HG02588 (cell line): Measurements from ENCODE around the gene DEAF1.
"Not testable (repeated sequence)": the region's sequence is repeated elsewhere in the genome, so short reads cannot be mapped to it uniquely, and the experiment has no call there.

Experiments
- ATAC-seq: cut with Tn5 transposase; IDR thresholded peaks from one replicate; pipeline ENCODE4 v1.9.1; 2021; ENCODE audit warnings: mild to moderate bottlenecking, moderate library complexity; ENCODE audit not compliant: unreplicated experiment

Gene DEAF1

DNA sequence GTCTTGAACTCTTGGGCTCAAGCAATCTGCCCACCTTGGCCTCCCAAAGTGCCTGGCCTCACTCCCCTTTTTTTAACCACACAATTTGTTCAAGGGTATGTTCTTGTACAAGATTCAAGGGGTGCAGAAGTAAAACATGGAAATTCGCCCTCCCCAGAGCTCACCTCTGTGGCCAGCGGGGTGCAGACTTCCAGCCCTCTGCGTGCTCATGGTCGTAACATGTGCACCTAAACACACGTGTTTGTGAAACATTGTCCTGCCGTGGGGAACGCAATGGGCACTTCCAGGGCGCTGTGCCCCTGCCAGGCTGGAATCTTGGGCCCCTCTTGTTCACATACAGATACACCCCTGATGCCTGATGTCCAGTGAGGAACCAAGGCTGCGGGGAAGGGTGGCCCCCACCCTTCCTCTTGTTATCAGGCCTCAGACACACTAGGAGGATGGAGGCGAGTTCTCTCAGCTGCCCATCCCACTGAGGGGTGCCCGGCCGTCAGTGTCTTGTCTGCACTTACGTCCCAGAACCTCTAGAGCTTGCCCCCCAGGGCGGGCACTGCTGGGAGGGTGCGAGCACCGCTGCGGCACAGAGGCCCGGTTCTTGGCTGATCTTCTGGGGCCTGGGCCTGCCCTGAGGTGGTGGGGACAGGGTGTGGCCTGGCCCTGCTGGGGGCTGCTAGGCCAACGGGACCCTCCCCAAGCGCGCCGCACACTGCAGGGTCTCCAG lies 6.9 kb upstream of the DEAF1 start:
- no peak for ATAC-seq

DNA sequence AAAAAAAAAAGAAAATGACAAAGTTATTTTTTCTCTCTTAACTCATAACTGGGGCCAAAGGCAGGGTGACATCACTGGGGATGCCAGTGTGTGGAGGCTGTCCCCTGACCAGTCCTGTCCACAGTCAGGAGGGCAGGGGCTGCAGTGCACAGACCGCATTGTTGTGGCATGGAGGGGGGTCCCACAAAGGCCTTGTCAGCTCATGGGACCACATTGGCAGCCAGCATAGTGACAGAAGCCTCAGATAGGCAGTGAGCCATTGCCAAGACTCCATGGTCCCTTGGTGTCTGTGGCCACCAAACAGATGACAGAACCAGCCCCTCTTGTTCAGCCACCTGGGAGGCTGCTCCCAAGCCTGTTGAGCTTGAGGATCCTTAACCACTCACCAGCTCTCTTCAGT lies 4.7 kb upstream of the DEAF1 start:
- ATAC-seq: no peak

DNA sequence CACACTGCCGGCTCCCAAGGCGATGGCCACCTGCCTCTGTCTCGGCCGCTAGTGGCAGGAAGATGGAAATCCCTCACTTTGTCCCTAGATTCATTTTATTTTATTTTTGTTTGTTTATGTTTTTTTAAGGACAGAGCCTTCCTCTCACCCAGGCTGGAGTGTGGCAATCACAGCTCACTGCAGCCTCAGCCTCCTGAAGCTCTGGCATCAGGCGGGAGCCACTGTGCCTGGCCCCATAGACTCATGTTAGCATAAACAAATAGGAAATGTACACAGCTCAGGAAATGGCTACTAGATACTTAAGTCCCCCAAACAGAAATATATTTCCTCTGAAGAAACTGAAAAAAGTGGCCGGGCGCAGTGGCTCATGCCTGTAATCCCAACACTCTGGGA lies 4.1 kb upstream of the DEAF1 start:
- ATAC-seq: no peak

DNA sequence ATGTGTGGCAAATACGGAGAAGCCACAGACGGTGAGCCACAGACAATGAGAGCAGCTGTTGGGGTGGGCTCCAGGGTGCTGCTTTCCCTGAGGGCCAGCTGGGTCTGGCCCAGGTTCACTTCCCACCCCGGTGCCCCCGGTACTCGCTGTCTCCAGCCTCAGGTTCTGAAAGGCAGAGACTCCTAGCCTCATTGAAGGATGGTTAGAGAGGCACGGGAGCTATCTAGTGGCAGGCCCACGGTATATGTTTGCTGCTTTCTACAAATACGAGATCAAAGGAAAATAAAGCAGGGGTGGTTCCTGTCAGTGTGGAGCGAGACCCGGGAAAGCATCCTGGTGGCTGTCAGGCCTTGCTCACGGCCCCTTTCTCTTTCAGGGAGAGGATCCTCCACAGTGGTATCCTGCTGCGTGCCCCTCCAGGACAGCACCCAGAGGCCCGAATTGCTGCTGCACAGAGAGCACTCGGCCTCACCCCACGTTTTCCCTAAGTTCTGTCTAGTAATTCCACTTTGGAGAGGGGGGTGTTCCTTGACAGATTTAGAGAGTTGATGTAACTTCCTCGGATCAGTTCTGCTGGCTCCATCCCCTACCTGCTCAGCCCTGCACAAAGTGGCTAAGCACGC lies 3.6 kb upstream of the DEAF1 start:
- no peak for ATAC-seq

DNA sequence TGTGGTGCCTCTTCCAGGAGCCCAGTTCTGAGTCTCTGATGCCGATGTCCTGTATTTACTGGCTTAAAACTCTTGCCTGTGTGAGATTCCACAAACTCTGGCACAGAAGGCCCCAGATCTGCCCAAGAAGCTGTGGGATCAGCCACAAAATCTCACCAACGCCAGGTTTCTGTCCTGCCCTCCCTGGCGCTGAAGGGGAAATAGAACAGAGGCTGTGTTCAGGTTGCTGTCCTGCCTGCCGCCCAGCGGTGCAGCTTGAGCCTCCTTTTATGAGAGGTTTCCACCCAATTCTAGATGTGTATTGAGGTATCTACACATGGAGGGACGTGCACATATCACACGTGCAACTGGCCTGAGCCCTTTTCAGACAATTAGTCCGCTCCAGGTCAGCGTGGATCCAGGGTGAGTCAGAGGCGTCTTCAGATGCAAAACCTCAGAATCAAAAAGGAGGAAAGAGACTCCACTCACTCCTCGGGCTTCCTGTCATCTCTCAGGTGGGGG lies 2.8 kb upstream of the DEAF1 start:
- no peak for ATAC-seq

DNA sequence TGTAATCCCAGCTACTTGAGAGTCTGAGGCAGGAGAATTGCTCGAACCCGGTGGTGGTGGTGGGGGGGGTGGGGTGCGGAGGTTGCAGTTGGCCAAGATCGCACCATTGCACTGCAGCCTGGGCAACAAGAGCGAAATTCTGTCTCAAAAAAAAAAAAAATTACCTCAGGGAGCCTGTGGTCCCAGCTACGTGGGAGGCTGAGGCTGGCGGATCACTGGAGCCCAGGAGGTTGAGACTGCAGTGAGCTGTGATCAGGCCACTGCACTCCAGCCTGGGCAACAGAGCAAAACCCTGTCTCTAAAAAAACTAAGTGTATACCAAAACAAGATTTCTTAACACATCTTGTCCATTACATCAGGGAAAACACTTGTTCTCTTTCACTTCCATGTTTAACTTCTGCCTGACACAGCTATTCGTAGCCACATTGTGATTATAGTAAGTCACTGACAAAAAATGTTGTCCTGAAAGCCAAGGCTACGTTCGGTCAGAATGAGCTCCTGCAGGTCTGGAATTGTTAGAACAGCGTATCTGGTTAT lies 2.0 kb upstream of the DEAF1 start:
- no peak for ATAC-seq

DNA sequence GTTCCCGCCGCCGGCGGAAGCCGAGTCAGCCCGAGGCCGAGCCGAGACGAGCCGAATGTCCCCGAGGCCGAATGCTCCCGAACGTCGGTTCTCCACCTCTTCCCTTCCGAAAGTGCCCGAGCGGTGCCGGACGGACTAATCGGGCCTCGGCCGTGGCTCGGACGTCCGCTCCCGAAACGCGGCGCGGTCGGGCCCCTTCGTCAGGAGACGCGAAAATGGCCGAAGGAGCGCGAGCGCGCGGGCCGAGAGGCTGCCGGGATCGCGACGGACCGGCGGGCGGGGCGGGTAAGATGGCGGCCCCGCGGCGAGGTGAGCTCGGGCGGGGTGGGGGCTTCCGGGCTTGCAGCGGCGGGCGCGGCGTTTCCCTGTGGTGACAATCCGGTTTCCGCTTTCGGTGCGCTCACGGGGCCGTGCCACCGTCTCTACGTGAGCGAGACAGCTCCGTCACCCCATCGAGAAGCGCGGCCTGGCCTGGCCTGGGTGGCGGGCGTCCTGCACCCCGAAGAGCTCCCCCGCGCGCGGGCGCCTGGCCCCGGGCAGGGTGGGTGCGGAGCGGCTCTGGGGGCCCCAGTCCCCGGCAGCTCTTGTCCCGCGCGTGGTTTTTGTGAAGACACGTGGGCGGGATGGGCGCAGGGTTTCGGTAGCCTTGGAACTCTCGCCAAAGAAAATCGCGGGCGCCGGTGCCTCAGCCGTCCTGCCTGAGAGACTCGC lies 671 bp upstream of the DEAF1 start, which contains the start of gene TMEM80:
Gene TMEM80 (plus strand): TSS at position 279 of the 711 bp plus-strand sequence. CDS start 12 bp downstream, at position 291.
- peak; percentile 66 for ATAC-seq

DNA sequence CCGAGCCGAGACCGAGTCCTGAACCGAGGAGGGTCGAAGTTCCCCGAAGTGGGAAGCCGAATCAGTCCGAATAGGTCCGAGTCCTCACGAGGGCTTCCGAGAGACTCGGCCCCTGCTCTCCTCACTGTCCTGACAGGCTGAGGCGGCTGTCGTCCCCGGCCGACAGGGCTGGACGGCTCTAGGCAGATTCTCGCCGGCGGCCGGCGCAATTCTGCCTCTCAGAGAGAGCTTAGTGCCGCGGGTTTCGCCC lies 191 bp upstream of the DEAF1 start:
- ATAC-seq: no peak

DNA sequence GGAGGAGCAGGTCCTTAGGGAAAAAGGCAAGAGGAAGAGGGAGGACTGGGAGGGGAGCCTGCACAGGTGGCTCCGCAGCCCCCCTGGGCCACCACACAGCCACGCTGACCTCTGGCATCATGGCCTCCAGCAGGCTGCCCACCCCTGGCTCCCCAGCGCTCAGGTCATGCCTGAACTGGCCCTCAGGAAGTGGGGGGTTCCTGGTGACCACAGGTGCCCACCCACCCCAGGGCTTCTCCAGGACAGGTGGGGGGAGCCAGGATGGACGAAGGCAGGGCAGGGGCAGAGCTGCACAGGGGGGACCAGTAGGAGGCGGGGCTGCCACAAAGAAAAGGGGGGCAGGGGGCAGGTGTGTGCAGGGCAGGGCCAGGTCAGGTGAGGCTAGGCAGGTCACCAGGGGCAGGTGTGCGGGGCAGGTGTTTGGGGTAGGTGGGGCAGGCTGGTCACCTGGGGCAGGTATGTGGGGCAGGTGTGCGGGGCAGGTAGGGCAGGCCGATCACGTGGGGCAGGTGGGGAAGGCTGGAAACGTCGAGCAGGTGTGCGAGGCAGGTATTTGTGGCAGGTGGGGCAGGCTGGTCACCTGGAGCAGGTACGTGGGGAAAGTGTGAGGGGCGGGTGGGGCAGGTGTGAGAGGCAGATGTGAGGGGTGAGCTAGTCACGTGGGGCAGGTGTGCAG lies 997 bp downstream of the DEAF1 start:
- ATAC-seq: no peak

DNA sequence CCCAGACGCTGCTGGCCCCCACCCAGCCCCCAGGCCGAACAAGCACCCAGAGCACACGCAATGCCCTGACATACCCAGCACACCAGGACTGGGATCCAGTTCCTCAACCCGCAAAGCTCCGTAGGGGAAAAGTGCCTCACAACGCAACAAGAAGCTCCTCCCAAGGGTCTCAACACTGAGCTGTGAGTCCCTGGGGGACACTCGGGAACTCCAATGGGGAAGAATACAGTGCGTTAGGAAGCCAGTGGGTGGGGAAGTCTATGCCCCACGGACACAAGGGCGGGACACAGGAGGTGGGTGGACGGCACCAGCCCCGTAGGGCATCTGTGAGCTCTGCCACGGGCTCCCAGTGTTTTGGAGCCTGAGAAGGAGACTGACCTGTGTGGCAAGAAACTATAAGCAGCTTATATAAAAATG lies 1.6 kb downstream of the DEAF1 start:
- no peak for ATAC-seq

DNA sequence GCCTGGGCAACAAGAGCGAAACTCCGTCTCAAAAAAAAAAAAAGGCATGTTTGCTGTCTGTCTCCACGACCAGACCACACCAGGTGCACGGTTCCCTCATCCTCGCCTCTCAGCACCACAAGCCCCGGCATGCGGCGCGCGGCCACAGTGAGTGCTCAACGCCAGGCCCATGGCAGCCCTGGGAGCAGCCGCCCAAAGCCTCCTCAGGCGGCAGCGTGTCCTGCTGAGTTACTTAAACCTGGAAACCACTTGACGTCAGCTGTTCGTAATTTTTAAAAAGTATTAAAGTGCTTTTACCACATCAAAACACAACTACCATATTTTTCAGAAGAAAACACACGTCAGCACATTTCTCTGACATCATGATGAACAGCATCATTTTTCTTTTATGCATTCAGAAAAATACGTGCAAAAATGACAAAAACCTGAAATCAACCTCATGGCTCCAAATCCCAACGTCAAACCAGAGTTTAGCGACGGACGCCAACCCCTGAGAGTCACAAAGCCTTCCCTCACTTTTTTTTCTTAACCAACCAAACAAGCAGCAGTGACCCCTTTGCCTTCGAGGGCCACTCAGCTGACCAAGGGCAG lies 2.1 kb downstream of the DEAF1 start:
- ATAC-seq: no peak

DNA sequence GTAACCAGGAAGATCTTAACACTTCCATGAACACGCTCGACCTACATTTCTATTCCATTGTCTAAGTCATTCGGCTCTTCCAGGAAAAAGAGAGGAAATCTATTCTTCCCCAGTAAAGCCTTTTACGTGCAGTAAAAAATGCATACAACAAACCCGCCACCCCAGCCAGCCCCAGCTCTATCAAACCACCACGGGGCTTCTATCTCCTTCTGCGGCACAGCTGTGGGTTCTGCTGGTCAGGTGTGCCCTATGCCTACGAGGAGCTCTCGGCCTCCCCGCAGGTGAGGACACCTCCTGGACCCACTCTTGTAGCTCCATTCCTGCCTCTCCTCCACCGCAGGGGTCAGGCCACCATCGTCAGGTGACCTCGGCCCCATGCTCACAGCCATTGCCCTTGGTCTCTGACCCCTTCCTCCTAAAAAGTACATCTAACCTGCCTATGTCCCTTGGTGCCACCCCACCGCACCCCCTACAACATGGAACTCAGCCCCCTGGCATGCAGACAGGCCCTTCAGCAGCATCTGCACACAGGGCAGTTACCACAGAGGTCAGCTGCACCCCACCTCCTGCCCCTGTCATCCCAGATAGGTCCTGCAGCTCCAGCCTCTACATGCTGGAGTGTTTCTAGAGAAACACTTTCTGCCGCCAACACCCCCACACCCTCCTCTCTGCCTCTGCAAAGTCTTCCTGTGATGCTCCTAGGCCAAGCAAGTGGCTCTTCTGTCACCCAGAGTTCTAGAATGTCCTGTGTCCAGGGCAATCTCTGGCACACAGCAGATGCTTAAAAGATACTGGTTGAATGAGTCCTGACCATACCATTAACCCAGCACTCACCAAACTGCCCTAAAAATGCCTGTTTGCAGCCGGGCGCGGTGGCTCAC lies 3.1 kb downstream of the DEAF1 start:
- ATAC-seq: no peak

DNA sequence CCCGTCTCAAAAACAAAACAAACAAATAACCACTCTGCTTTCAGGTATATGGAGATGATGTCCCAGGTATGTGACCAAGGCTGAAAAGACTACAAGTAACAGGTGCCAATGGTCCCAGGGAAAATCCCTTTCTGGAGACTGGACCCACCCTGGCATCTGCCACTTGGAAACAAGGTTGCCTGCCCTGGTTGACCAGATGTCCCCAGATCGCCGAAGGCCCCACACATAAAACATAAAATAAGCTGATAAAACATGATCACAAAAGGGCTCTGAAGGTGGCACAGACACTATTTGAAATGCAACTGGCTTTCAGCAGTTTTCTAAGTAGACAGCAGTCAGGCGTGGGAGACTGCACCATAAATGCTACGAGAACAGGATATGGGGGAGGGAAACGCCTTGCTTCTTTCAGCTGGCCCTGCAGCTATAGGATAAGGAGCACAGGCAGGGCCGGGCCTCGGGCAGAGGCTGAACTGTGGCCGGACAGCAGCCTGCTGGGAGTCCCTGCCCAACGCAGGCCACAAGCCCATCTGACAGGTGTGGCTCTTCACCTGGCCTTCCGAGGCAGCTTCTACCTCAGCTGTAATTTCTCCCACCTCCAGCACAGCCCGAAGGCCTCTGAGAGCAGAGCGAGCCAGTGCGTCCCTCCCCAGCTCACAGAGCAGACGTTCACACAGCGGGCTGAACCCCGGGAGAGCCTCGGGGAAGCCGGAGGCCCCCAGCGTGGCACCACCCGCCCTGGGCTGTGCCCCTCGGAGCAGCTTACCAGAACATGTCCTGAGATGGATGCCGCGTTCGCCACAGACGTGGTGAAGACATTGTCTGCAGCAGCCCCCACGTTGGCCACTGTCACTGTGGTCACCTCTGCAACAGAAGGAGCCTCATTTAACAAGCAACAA lies 4.0 kb downstream of the DEAF1 start:
- no peak for ATAC-seq

DNA sequence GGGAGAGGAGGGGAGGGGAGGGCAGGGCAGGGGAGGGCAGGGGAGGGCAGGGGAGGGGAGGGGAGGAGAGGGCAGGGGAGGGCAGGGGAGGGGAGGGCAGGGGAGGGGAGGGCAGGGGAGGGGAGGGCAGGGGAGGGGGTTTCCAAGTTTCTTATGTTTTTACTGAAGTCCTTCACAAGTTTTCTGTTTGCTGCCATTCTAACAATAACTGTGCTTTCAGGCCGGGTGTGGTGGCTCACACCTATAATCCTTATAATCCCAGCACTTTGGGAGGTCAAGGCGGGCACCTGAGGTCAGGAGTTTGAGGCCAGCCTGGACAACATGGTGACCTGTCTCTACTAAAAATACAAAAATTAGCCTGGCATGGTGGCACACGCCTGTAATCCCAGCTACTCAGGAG lies 4.8 kb downstream of the DEAF1 start:
- ATAC-seq: not testable (repeated sequence)

DNA sequence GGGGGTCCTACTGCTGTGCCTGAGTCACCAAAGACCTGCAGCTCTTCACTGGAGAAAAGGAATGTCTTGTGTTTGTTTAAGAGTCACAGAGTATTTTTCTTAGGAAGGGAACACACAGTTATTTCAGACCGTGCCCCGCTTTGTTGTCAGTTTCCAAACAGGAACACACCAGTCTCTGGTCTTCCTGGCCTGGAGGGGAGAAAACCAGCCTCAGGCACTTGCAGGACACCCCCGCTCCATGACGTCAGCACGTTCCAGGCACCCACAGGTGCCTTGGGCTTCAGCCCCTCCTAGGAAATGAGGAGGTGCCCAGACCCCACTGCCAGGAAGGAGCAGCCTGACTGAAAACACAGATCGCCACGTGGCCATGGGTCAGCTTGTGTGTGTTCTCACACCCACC lies 5.4 kb downstream of the DEAF1 start:
- no peak for ATAC-seq

DNA sequence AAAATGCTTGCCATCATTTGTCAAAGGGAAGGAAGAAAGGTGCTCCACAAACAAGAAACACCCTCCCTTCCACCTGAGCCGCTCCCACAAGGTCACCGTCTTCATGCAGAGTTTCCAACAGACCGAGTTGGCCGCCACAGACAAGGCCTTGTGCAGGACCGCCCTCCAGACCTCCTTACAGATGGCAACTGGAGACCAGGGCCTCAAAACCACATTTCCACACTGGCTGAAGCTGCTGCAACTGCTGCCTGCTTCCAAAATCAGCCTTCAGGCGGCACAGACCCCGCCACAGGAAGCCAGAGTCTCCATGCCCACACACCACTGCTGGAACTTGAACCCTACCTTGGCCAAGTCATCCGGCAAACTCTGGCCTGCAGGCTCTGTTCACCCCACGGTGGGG lies 6.3 kb downstream of the DEAF1 start:
- no peak for ATAC-seq

DNA sequence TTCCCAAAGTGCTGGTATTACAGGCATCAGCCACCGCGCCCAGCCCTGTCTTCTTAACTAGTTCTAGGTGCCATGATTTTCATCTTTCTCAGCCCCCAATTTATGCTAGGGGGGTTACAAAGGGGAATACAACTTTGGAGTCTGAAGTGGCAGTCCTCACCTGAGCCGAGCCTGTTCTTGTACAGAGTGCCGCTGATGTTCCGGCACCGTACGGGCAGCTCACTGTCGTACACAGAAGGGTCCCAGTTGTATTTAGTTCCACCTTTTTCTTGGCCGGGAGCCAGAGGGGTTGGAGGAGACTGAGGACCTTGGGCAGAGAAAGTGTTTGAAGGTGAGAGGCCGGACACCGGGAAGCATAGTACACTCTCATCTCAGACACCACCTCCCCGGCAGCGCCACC lies 7.3 kb downstream of the DEAF1 start:
- ATAC-seq: no peak

DNA sequence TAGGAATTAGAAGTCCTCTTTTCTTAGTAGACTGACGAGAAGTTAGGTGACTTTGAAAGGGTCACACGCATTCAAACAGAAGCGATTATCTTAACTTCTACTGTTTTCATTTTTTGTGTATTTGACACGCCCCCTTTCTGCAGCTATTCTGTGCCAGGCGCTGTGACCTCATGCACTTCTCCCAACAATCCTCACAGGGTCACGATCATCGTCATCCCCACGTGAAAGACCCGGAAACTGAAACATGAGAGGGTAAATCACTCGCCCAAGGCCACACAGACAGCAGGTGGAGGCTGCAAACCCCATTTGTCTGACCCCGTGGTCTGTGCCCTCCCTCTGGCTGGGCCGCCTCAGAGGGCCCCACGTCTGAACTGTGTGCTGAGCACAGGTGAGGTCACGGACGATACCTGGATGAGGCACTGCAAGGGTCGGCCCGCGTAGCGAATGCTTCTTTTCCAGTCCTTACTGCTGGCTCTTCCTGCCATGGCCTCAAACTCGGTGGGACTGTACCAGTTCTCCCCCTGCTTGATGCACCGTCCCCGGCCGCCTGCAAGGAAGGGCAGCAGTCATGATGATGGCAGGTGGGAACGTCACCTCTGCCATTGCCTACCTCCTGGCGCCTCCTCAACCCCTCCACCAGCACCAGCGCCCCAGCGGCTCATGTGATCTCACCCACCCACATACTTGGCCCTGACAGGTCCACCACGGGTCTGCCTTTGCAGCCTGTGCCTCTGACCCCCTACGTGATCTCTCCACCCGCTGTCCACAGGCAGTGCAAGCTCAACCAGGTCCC lies 8.4 kb downstream of the DEAF1 start:
- no peak for ATAC-seq
